WTC11 (cell line): ENCODE data around the gene ACYP2.

Source experiments
- ATF6 ChIP-seq: sonication (generic); formaldehyde crosslinking; IDR thresholded peaks from 2 replicates; pipeline ENCODE4 v1.8.1; 2023; ENCODE audit warnings: mild to moderate bottlenecking, missing genetic modification reagents
- CTCF ChIP-seq: fragments of 200-600 bp; IDR thresholded peaks from 2 replicates; pipeline ENCODE4 v1.8.0; 2022; ENCODE audit warnings: antibody characterized with exemption
- TP53 ChIP-seq: sonication (generic); formaldehyde crosslinking; IDR thresholded peaks from 2 replicates; pipeline ENCODE4 v1.8.1; 2023; ENCODE audit warnings: mild to moderate bottlenecking, missing genetic modification reagents

GRCh38 chr2:54237428-54237827 is 122.0 kb downstream of the ACYP2 start:
- TF ChIP-seq TP53 (CRISPR knock-in tag) = no peak
- TF ChIP-seq ATF6 = no peak
- TF ChIP-seq CTCF = no peak
